HCT116 (cell line): ENCODE measurements around the gene CCDC102B.

Source experiments
- CEBPB ChIP-seq: IDR thresholded peaks from 2 replicates; pipeline ENCODE4 v1.6.1; 2012; ENCODE audit warnings: low read depth
- CTCF ChIP-seq, 3 experiments: fragments of 200-600 bp in 1 of 3; sonication (generic) in 1 of 3; IDR thresholded peaks in 2 of 3; conservative IDR thresholded peaks in 1 of 3; 2 replicates each; pipeline ENCODE4 v1.5.1; 2012 to 2017; ENCODE audit warnings: low read depth in 2 of 3, low read length in 2 of 3, antibody characterized with exemption in 1 of 3, borderline replicate concordance in 1 of 3, control low read depth in 1 of 3, mild to moderate bottlenecking in 1 of 3, mixed read lengths in 1 of 3, mixed run types in 1 of 3, moderate library complexity in 1 of 3; ENCODE audit not compliant: insufficient read depth in 1 of 3
- EGR1 ChIP-seq: IDR thresholded peaks from 2 replicates; pipeline ENCODE4 v1.6.1; 2012; ENCODE audit warnings: low read depth
- FOSL1 ChIP-seq: IDR thresholded peaks from 2 replicates; pipeline ENCODE4 v1.6.1; 2012; ENCODE audit warnings: low read depth
- POLR2A ChIP-seq: IDR thresholded peaks from 2 replicates; pipeline ENCODE4 v1.7.0; 2011; ENCODE audit warnings: borderline replicate concordance; ENCODE audit not compliant: insufficient read depth, insufficient read length; ENCODE audit errors: extremely low read depth
- TCF7L2 ChIP-seq: IDR thresholded peaks from 2 replicates; pipeline ENCODE4 v1.7.0; 2011; ENCODE audit warnings: borderline replicate concordance, inconsistent platforms; ENCODE audit not compliant: insufficient read depth, insufficient read length; ENCODE audit errors: extremely low read depth
- YY1 ChIP-seq: IDR thresholded peaks from 2 replicates; pipeline ENCODE4 v1.6.1; 2011; ENCODE audit warnings: low read length, low read depth, moderate library complexity, mild to moderate bottlenecking; ENCODE audit not compliant: insufficient replicate concordance; ENCODE audit errors: extremely low read depth
- ZBTB33 ChIP-seq: IDR thresholded peaks from 2 replicates; pipeline ENCODE4 v1.6.1; 2011; ENCODE audit warnings: mild to moderate bottlenecking, low read length, moderate library complexity; ENCODE audit not compliant: insufficient replicate concordance; ENCODE audit errors: extremely low read depth
- ZFX ChIP-seq: fragments of 450-650 bp; IDR thresholded peaks from 2 replicates; pipeline ENCODE4 v1.6.1; 2017

DNA sequence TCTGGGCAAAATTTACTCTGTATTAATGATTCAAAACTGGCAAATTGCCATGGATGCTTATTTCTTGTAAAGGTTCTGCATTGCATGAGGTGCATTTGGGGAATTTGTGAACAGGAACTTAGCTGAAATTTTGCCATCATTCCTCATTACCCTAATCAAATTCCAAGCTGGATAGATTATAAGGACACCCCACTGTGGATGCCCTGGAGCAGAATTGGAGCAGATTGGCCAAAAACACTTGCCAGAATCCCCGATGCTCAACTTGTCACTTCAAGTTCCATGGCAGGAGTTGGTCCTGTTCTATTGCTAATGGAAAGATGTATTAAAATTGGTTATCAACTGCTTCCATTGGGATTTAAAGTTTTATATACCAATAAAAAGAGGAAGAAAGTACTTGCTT lies 237.9 kb downstream of the CCDC102B start:
- TF ChIP-seq CTCF (IDR thresholded peaks at IDR 0.05 in 2 of 3, conservative IDR thresholded peaks at IDR 0.05 in 1 of 3; ENCODE audit: borderline replicate concordance in 1 of 3, insufficient read depth in 1 of 3, low read depth in 2 of 3, low read length in 2 of 3): no peak
- no peak for TF ChIP-seq TCF7L2
- TF ChIP-seq POLR2A: no peak
- TF ChIP-seq FOSL1: no peak
- TF ChIP-seq ZBTB33: no peak
- no peak for TF ChIP-seq ZFX
- no peak for TF ChIP-seq EGR1
- no peak for TF ChIP-seq YY1
- TF ChIP-seq CEBPB: no peak
